ENCODE results near the gene MREG. TPM values are rescaled to one million over a fixed set of nuclear protein-coding genes. Genes with fewer than 3 reads are reported as not detected.

MREG gene
- polyA plus RNA-seq, 3 donors, result 0.14 to 0.47 TPM; not detected in 1

GRCh38 chr2:216033403-216033802 is 20.1 kb upstream of the MREG start:
- Mint-ChIP-seq H3K27ac (no peak overlapping the region), H3K4me1 (no peaks in the 10 kb centered on the region), H3K27me3 (ENCODE audit: low read depth in 3 of 3) (no peaks in the 10 kb centered on the region), H3K9me3 (no peaks in the 10 kb centered on the region), H3K36me3 (peaks cover 39 to 46% of the 10 kb centered on the region in 2 donors), H3K4me3 (no peak overlapping the region)
- DNase-seq, result no peak
- Histone ChIP-seq H3K36me3 (replicated peaks in 1 of 2; ENCODE audit: control insufficient read depth in 1 of 2, insufficient read depth in 2 of 2, low read length in 2 of 2) (peaks cover 0 to 47% of the 10 kb centered on the region in 2 donors), H3K27me3 (ENCODE audit: control insufficient read depth in 2 of 2, insufficient read depth in 2 of 2, low read length in 2 of 2) (no peaks in the 10 kb centered on the region), H3K9me3 (replicated peaks in 1 of 2; ENCODE audit: control insufficient read depth in 1 of 2, insufficient read depth in 1 of 2, low read length in 2 of 2) (no peaks in the 10 kb centered on the region), H3K4me2 (replicated peaks; ENCODE audit: extremely low read depth, low read length, poor library complexity, severe bottlenecking) (no peak overlapping the region), H3K27ac (ENCODE audit: low read depth in 1 of 2, low read length in 2 of 2) (no peak overlapping the region), H3K79me2 (ENCODE audit: insufficient read depth, low read length) (no peaks in the 10 kb centered on the region), H4K20me1 (ENCODE audit: insufficient read depth, low read length) (no peaks in the 10 kb centered on the region), H3K4me3 (replicated peaks in 1 of 3; ENCODE audit: low read depth in 2 of 3, low read length in 3 of 3) (no peak overlapping the region), H3K4me1 (ENCODE audit: control insufficient read depth in 1 of 2, insufficient read depth in 2 of 2, low read length in 2 of 2) (no peaks in the 10 kb centered on the region), H2AFZ (ENCODE audit: insufficient read depth, low read depth, low read length, poor library complexity, severe bottlenecking) (no peak overlapping the region), H3K9ac (ENCODE audit: insufficient read depth, low read length, poor library complexity, severe bottlenecking) (no peak overlapping the region)
- TF ChIP-seq CTCF (IDR thresholded peaks at IDR 0.05), result no peak
- 100% methylated on average over 3 of the region's 3 CpGs for WGBS (ENCODE audit: insufficient coverage)
- intact Hi-C loops (cut with micrococcal nuclease), result loop anchor here (5.0 to 10.0 kb wide), 2 partner anchors 631 to 634 kb away; no protein-coding TSS in a partner anchor

GRCh38 chr2:216031960-216032689 is 18.8 kb upstream of the MREG start:
- TF ChIP-seq CTCF (IDR thresholded peaks at IDR 0.05), result no peak
- Histone ChIP-seq H3K27ac (ENCODE audit: low read depth in 1 of 2, low read length in 2 of 2) (no peak overlapping the region), H3K9ac (ENCODE audit: insufficient read depth, low read length, poor library complexity, severe bottlenecking) (no peak overlapping the region), H3K9me3 (replicated peaks in 1 of 2; ENCODE audit: control insufficient read depth in 1 of 2, insufficient read depth in 1 of 2, low read length in 2 of 2) (no peaks in the 10 kb centered on the region), H3K4me3 (replicated peaks in 1 of 3; ENCODE audit: low read depth in 2 of 3, low read length in 3 of 3) (no peak overlapping the region), H3K27me3 (ENCODE audit: control insufficient read depth in 2 of 2, insufficient read depth in 2 of 2, low read length in 2 of 2) (no peaks in the 10 kb centered on the region), H3K4me1 (ENCODE audit: control insufficient read depth in 1 of 2, insufficient read depth in 2 of 2, low read length in 2 of 2) (no peaks in the 10 kb centered on the region), H2AFZ (ENCODE audit: insufficient read depth, low read depth, low read length, poor library complexity, severe bottlenecking) (no peak overlapping the region), H3K79me2 (ENCODE audit: insufficient read depth, low read length) (no peaks in the 10 kb centered on the region), H3K4me2 (replicated peaks; ENCODE audit: extremely low read depth, low read length, poor library complexity, severe bottlenecking) (no peak overlapping the region), H3K36me3 (replicated peaks in 1 of 2; ENCODE audit: control insufficient read depth in 1 of 2, insufficient read depth in 2 of 2, low read length in 2 of 2) (peaks cover 0 to 42% of the 10 kb centered on the region in 2 donors), H4K20me1 (ENCODE audit: insufficient read depth, low read length) (no peaks in the 10 kb centered on the region)
- no peak overlapping the region for H3K4me3 Mint-ChIP-seq
- intact Hi-C loops (cut with micrococcal nuclease), result loop anchor here (5.0 to 10.0 kb wide), 2 partner anchors 633 to 635 kb away; no protein-coding TSS in a partner anchor
- no peaks in the 10 kb centered on the region for H3K4me1 Mint-ChIP-seq
- H3K27me3 Mint-ChIP-seq (ENCODE audit: low read depth in 3 of 3), result peaks cover 0 to 3% (median 0%) of the 10 kb centered on the region in 3 donors
- WGBS (ENCODE audit: insufficient coverage), result 100% methylated on average over 1 of the region's 1 CpG
- no peaks in the 10 kb centered on the region for H3K9me3 Mint-ChIP-seq
- no peak overlapping the region for H3K27ac Mint-ChIP-seq
- no peak for DNase-seq
- H3K36me3 Mint-ChIP-seq, result peaks cover 40% of the 10 kb centered on the region in 2 donors
